NB4 (cell line): ENCODE results near the gene TMEM126A.
"Not testable (repeated sequence)": the region's sequence is repeated elsewhere in the genome, so short reads cannot be mapped to it uniquely, and the experiment has no call there.

Source experiments
- CTCF ChIP-seq: IDR thresholded peaks from one replicate; pipeline ENCODE4 v1.5.1; 2012; ENCODE audit warnings: low read depth, low read length
- MAX ChIP-seq: IDR thresholded peaks from 2 replicates; pipeline ENCODE4 v1.6.1; 2011; ENCODE audit warnings: low read depth, low read length
- POLR2A ChIP-seq: IDR thresholded peaks from 2 replicates; pipeline ENCODE4 v1.6.1; 2011; ENCODE audit warnings: mild to moderate bottlenecking; ENCODE audit not compliant: insufficient read length; ENCODE audit errors: extremely low read depth

- TF ChIP-seq CTCF, MAX, POLR2A: not testable (repeated sequence)
Measured at GRCh38 chr11:85609286-85609685, 38.5 kb upstream of the TMEM126A start.
